GM12874 (cell line): Measurements from ENCODE around the gene HACD2.

Experiments used
- CTCF ChIP-seq: IDR thresholded peaks from 2 replicates; pipeline ENCODE4 v1.5.1; 2011; ENCODE audit warnings: low read depth, mild to moderate bottlenecking, control low read depth, low read length, moderate library complexity; ENCODE audit not compliant: insufficient read depth

Gene HACD2

GRCh38 chr3:123561188-123561587, 23.7 kb downstream of the HACD2 start:
- TF ChIP-seq CTCF, result no peak

DNA sequence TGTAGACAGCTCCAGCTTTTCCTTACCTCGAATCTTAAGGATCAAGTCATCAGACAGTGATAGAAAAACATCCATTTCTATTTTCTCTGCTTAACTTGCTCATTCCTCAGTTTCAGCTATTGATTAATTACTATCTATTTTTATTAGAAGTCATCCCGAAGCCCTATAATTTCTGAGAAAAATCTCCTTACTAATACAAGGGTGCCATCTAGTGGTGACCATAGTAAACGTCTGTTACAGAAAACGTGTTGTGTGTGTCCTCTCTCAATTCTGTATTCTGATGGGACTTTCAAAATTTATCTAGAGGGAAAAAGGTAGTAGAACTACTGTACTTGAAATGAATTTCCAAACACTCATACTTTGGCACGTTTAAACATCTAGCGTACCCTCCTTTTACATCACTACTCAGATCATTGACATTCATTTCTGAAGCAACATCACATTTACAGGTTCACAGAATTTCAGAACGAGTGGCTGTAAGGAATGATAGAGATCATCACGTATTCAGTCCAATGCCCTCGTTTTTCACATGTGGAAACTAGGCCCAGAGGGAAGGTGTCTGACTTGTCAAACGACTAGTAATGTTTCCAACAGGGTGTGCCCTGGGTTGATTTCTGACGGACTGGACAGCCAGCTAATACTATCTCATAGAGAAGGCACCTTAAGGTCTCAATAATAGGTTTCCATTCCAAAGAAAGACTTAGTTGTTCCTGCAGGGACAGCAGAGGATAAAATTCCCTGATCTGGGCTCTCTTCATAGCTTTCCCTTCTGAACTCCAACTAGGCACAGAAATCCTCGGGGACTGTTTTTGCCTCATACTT, 25.6 kb downstream of the HACD2 start:
- TF ChIP-seq CTCF, result peak; percentile 43; the same call in 1 of the 2 replicates

GRCh38 chr3:123553536-123553935, 31.3 kb downstream of the HACD2 start:
- no peak for TF ChIP-seq CTCF

DNA sequence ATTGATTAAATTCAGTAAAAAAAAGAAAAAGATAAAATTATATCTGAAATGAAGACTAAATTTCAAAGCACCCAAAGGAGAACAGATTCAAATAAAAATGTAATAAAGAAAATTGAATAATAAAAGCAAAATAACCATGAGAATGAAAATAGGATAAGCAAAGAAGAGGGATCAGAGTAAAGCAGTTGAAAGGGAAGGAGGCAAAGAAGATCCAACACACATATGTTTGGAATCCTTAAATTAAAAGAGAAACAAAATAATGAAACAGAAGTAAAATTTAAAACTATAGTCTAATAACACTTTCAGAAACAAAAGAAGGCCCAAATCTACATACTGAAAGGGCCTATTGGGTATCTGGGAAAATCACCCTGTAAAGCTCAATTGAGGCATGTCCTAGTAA, 32.1 kb downstream of the HACD2 start:
- no peak for TF ChIP-seq CTCF

DNA sequence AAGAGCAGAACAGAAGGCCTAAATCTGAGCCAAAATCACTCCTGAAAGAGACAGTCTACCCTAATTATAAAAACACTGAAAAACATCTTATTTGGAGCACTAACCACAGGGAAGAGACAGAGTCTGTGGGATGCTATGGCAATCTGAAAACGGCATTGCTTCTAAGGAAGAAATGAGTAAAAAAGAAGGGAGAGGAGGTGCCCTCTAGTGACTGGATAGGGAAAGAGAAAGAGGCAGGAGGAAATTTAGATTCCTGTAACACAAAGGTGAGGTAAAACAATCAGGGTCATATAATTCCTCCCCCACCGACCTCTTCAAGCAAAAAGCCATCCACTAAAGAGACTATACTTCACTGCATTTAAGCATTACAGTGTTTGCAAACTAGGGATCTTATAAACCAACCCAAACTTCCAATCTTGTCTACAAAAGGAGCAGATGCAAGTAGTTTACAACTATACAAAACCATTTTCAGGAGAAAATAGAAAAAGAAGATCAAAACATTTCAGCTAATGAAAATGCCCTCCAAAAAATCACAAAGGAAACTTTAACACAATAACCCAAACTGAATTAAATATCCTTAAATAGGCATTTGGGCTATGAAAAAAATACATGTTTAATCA, 32.6 kb downstream of the HACD2 start:
- TF ChIP-seq CTCF, result peak; percentile 48; the same call in 1 of the 2 replicates

DNA sequence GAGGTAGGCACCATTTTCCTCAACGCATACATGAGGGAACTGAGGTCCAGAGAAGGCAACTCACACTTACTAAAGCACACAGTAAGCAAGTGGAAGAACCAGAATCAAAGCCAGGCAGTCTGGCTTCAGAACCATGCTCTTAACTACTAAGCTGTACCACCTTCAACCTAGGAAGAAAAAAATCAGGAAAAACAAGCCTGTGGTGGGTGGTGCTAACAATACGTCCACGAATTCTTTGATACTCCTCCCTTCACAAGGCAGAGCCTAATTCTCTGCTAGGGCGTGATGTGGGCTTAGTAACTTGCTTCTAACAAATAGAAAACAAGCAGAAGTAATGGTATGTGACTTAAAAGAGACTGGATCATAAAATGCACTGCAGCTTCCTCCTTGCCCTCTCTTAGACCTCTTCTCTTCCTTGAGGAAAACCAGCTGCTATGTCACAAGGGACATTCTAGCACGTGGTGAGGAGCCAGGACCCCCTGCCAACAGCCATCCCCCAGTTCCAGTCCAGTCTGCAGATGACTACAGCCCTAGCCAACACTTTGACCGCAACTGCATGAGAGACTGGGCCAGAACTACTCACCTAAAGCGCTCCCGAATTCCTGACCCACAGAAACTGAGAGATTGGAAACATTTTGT, 36.9 kb downstream of the HACD2 start:
- TF ChIP-seq CTCF, result no peak

DNA sequence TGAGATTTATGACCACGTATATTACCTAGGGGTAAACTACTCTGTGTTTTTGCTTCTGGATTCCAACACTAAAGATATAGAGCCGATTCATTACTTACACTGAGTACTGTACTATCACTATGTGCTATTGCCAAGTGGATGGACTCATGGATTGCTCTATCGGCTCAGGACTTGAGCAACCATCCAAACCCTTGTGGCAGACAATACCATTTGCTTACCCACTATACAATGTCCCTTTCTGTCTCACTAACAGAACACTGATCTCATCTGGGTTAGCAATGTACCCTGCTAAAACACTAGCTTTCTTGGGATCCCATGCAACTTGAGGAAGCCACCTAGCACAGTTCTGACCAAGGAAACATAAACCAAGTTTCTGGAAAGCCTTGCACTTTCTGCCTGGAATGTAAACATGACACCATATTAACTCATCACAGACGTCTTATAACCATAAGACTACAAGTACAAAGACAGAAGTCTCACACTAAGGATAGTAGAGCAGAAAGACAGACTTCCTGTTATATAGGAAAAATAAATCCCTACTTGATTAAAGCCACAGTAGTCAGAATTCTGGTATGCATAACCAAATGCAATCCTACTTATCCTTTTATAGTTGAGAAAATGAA, 38.6 kb downstream of the HACD2 start:
- TF ChIP-seq CTCF, result no peak
